Ishikawa (cell line): ENCODE data around the gene PEPD.

ENCODE experiments used
- CEBPB ChIP-seq: IDR thresholded peaks from 2 replicates; pipeline ENCODE4 v1.6.1; 2012
- FOXM1 ChIP-seq: IDR thresholded peaks from 2 replicates; pipeline ENCODE4 v1.6.1; 2012; ENCODE audit warnings: low read depth, borderline replicate concordance
- NFIC ChIP-seq: IDR thresholded peaks from 2 replicates; pipeline ENCODE4 v1.6.1; 2012
- RAD21 ChIP-seq: IDR thresholded peaks from 2 replicates; pipeline ENCODE4 v1.6.1; 2012; ENCODE audit warnings: low read depth
- TF ChIP-seq, protein P1 (sequence below): IDR thresholded peaks from 2 replicates; pipeline ENCODE4 v1.6.1; 2012

DNA sequence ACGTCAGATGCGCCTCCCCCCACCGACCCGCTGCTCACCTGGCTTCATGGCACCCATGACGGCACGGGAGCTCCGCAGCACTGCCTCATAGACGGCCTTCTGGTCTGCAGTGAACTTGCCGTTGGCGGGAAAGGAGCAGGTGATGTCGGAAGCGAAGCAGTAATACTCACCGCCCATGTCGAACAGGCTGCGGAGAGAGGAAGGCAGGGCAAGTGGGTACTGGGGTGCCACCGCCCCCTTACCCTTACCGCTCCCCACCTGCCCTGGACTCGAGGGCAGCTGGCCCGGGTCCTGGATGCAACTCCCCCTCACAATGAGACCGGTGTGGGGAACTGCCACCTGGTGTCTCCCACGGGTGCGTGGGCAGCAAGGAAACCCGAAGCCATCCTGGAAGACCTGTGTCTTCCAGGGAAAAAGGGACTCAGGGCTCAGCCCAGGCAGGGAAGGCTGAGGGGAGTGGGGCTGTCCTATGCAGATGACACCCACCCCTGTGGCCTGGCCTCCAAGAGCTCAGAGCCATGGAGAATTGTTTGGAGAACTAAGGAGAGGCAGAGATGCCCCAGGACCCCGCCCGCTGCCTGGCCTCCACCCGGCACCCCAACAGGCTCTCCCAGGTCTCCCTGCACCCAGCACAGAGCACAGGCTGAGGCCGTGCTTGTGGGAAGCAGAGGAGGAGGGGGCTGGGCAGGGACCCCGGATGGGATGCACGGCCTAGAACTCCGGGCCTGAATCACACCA, 119.7 kb downstream of the PEPD start:
- no peak for TF ChIP-seq RAD21
- TF ChIP-seq, protein P1, sequence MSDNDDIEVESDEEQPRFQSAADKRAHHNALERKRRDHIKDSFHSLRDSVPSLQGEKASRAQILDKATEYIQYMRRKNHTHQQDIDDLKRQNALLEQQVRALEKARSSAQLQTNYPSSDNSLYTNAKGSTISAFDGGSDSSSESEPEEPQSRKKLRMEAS = no peak
- TF ChIP-seq CEBPB = no peak
- no peak for TF ChIP-seq NFIC
- no peak for TF ChIP-seq FOXM1
